Measurements from ENCODE around the gene METRN.

METRN gene

DNA sequence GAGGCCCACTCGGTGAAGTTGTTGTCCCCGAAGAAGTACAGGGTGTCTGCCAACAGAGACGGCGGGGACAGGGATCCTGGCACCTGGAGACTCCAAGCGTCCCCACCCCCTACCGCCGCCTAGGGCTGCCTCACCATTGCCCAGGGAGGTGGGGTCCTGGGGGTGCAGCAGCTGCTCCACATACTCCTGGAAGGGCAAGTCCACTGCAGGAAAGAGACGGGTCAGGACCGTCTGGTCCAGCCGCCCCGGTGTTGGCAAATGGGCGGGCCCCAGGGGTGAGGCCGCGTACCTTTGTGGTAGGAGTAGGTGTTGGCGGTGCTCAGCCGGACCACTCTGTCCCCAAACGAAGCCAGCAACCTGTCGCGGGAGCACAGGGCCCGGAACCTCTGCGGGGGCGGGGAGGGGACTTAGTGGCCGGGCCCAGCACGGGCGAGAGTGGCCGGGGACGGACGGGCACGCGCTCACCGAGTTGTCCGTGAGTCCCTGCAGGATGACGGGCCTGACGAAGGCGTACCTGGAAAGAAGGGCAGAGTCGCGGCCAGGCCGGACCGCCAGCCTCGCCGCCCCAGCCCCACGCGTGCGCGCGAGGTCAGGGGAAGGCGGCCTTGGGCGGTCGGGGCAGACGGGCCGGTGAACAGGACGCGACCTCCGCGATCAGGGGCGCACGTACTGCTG, 31.4 kb upstream of the METRN start:
- H2AFZ ChIP-seq (ENCODE audit: low read length): no peak overlapping the region
- no peaks in the 10 kb centered on the region for H3K9me3 ChIP-seq (ENCODE audit: insufficient read depth, low read depth, low read length)
- H3F3A ChIP-seq (ENCODE audit: low read depth): no peaks in the 10 kb centered on the region
- H3K4me1 ChIP-seq (ENCODE audit: insufficient read depth, low read length, poor library complexity, severe bottlenecking): peaks cover 4% of the 10 kb centered on the region
- H3K36me3 ChIP-seq (ENCODE audit: insufficient read depth, low read length): no peaks in the 10 kb centered on the region
- H3K4me2 ChIP-seq (ENCODE audit: low read depth, low read length, poor library complexity, severe bottlenecking): no peak overlapping the region
- peaks cover 2% of the 10 kb centered on the region for H4K20me1 ChIP-seq (ENCODE audit: insufficient read depth, low read length, poor library complexity, severe bottlenecking)
- no peaks in the 10 kb centered on the region for H3K27me3 ChIP-seq (ENCODE audit: insufficient read depth, low read length, poor library complexity, severe bottlenecking)
- H3K79me2 ChIP-seq (ENCODE audit: insufficient read depth, low read length): peaks cover 16% of the 10 kb centered on the region; the same call in 1 of the 2 replicates
- TF ChIP-seq EZH2phosphoT487 (IDR thresholded peaks at IDR 0.05; ENCODE audit: borderline replicate concordance): no peak
- TF ChIP-seq, protein P1, sequence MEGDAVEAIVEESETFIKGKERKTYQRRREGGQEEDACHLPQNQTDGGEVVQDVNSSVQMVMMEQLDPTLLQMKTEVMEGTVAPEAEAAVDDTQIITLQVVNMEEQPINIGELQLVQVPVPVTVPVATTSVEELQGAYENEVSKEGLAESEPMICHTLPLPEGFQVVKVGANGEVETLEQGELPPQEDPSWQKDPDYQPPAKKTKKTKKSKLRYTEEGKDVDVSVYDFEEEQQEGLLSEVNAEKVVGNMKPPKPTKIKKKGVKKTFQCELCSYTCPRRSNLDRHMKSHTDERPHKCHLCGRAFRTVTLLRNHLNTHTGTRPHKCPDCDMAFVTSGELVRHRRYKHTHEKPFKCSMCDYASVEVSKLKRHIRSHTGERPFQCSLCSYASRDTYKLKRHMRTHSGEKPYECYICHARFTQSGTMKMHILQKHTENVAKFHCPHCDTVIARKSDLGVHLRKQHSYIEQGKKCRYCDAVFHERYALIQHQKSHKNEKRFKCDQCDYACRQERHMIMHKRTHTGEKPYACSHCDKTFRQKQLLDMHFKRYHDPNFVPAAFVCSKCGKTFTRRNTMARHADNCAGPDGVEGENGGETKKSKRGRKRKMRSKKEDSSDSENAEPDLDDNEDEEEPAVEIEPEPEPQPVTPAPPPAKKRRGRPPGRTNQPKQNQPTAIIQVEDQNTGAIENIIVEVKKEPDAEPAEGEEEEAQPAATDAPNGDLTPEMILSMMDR (conservative IDR thresholded peaks at IDR 0.05; ENCODE audit: low read length): no peak
- H3K9me2 ChIP-seq (replicated peaks; ENCODE audit: low read depth, low read length): no peaks in the 10 kb centered on the region
- H3K9ac ChIP-seq (ENCODE audit: low read depth, low read length, poor library complexity, severe bottlenecking): no peak overlapping the region
- no peak overlapping the region for H3K4me3 ChIP-seq (ENCODE audit: low read length, poor library complexity, severe bottlenecking)

DNA sequence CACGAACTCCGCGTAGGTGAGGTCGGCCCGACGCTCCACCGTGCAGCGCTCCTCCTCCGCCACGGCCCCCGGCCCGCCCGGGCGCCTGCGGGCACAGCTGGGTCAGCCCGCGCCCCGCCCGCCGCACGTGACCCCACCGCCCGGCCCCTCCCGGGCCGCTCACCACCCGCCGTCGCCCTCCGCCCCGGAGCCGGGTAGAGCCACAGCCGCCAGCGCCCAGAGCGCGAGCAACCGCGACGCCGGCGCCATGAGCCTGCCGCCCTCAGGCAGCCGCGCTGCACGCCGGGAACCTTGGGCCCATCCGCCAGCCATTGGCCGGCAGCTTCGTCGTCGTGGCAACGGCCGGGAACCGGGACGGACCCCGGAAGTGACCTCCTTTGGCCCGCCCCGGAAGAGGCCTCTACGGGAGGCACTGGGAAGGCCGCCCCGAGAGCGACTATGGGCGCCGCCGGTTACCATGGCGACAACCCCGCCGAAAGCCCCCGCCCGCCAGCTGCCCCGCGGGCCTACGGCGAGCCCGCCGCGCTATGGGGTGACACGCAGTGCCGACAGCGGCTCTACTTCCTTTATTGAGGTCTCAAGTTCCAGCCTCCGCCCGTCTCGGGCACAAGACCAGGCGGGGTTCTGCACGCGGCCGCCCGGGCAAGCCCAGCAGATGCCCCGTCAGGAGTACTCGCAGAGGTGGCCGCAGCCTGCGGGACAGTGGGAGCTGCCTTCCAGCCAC, 30.7 kb upstream of the METRN start, which contains the start of gene JMJD8:
JMJD8 (minus strand) TSS at position 264 of the 724 bp plus-strand sequence; CDS start at position 249, 15 bp downstream.
- Histone ChIP-seq H3K9me3 (ENCODE audit: insufficient read depth, low read depth, low read length) (no peaks in the 10 kb centered on the region), H3K36me3 (ENCODE audit: insufficient read depth, low read length) (no peaks in the 10 kb centered on the region), H3K9me2 (replicated peaks; ENCODE audit: low read depth, low read length) (no peaks in the 10 kb centered on the region), H3K4me3 (ENCODE audit: low read length, poor library complexity, severe bottlenecking) (no peak within 1 kb of the TSS), H4K20me1 (ENCODE audit: insufficient read depth, low read length, poor library complexity, severe bottlenecking) (peaks cover 2% of the 10 kb centered on the region), H3K27me3 (ENCODE audit: insufficient read depth, low read length, poor library complexity, severe bottlenecking) (no peaks in the 10 kb centered on the region), H3K79me2 (ENCODE audit: insufficient read depth, low read length) (peaks cover 17% of the 10 kb centered on the region; the same call in 1 of the 2 replicates), H2AFZ (ENCODE audit: low read length) (no peak within 1 kb of the TSS), H3K4me2 (ENCODE audit: low read depth, low read length, poor library complexity, severe bottlenecking) (no peak within 1 kb of the TSS), H3K9ac (ENCODE audit: low read depth, low read length, poor library complexity, severe bottlenecking) (no peak within 1 kb of the TSS), H3F3A (ENCODE audit: low read depth) (no peaks in the 10 kb centered on the region), H3K4me1 (ENCODE audit: insufficient read depth, low read length, poor library complexity, severe bottlenecking) (peaks cover 6% of the 10 kb centered on the region)
- TF ChIP-seq, protein P1 (conservative IDR thresholded peaks at IDR 0.05; ENCODE audit: low read length): no peak
- TF ChIP-seq EZH2phosphoT487 (IDR thresholded peaks at IDR 0.05; ENCODE audit: borderline replicate concordance): no peak

DNA sequence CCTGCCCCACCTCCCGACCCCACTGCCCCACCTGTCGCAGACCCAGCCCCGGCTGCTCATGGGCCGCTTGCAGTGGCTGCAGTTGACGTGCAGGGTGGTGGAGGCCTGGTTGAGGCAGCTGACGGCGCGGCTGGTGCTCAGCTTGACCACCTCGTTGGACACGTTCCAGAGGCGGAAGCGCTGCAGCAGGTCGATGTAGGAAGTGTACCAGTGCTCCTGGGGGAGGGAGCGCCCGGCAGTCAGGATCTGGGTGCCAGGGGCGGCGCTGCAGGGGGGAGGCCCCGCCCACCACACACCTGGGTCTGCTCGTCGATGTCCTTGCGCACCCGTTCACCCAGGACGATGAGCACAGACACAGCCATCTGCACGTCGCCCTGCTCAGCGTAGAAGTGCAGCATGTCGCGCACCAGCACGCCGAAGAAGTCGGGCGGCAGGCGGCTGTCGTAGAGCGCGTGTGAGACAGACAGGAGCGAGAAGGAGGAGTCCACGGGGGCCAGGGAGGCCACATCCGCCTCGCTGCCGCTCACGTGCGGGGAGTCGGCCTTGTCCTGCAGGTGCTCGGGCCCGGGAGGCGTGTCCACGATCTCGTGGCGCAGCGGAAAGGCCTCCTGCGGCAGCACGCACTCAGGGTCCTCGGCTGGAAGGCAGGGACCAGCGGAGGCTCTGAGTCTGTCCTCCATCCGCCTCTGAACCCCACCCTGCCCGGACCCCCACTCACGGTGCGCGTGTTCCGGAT, 29.8 kb upstream of the METRN start:
- Histone ChIP-seq H3K4me2 (ENCODE audit: low read depth, low read length, poor library complexity, severe bottlenecking) (no peak overlapping the region), H3K4me3 (ENCODE audit: low read length, poor library complexity, severe bottlenecking) (no peak overlapping the region), H3K9me3 (ENCODE audit: insufficient read depth, low read depth, low read length) (no peaks in the 10 kb centered on the region), H2AFZ (ENCODE audit: low read length) (no peak overlapping the region), H3K9me2 (replicated peaks; ENCODE audit: low read depth, low read length) (no peaks in the 10 kb centered on the region), H3K27me3 (ENCODE audit: insufficient read depth, low read length, poor library complexity, severe bottlenecking) (no peaks in the 10 kb centered on the region), H3K36me3 (ENCODE audit: insufficient read depth, low read length) (no peaks in the 10 kb centered on the region), H3K9ac (ENCODE audit: low read depth, low read length, poor library complexity, severe bottlenecking) (no peak overlapping the region), H3F3A (ENCODE audit: low read depth) (no peaks in the 10 kb centered on the region), H3K4me1 (ENCODE audit: insufficient read depth, low read length, poor library complexity, severe bottlenecking) (peaks cover 9% of the 10 kb centered on the region), H3K79me2 (ENCODE audit: insufficient read depth, low read length) (peaks cover 23% of the 10 kb centered on the region), H4K20me1 (ENCODE audit: insufficient read depth, low read length, poor library complexity, severe bottlenecking) (peaks cover 2% of the 10 kb centered on the region)
- TF ChIP-seq, protein P1 (conservative IDR thresholded peaks at IDR 0.05; ENCODE audit: low read length): no peak
- TF ChIP-seq EZH2phosphoT487 (IDR thresholded peaks at IDR 0.05; ENCODE audit: borderline replicate concordance): no peak

Measured in Loucy (cell line).